Smooth muscle cell (in vitro differentiated cells): Measurements from ENCODE around the gene BBS7. TPM values are rescaled to one million over a fixed set of nuclear protein-coding genes. Genes with fewer than 3 reads are reported as not detected.

Source experiments
- DNase-seq: peaks from one replicate; lab custom pipeline; 2025; ENCODE audit not compliant: unreplicated experiment; lab: John Stamatoyannopoulos, UW
- H2AFZ ChIP-seq: fragments of 200-600 bp; sonication (generic); 2 replicates; pipeline ENCODE4 v1.6.0; 2016; ENCODE audit warnings: antibody characterized with exemption, low read depth, mild to moderate bottlenecking
- H3F3A ChIP-seq: fragments of 200-600 bp; sonication (generic); 2 replicates; pipeline ENCODE4 v1.6.0; 2017; ENCODE audit warnings: antibody characterized with exemption, low read depth
- H3K27ac ChIP-seq: fragments of 200-600 bp; sonication (generic); 2 replicates; pipeline ENCODE4 v1.5.1; 2016; ENCODE audit warnings: low read depth, mild to moderate bottlenecking
- H3K27me3 ChIP-seq: fragments of 200-600 bp; sonication (generic); 2 replicates; pipeline ENCODE4 v1.6.1; 2016; ENCODE audit warnings: low read depth, mild to moderate bottlenecking
- H3K36me3 ChIP-seq: fragments of 200-600 bp; sonication (generic); 2 replicates; pipeline ENCODE4 v1.5.1; 2016; ENCODE audit warnings: low read depth
- H3K4me1 ChIP-seq: fragments of 200-600 bp; sonication (generic); 2 replicates; pipeline ENCODE4 v1.5.1; 2016; ENCODE audit warnings: low read depth
- H3K4me2 ChIP-seq: fragments of 200-600 bp; sonication (generic); 2 replicates; pipeline ENCODE4 v1.6.0; 2016; ENCODE audit warnings: mild to moderate bottlenecking
- H3K4me3 ChIP-seq: fragments of 200-600 bp; sonication (generic); 2 replicates; pipeline ENCODE4 v1.5.1; 2016; ENCODE audit warnings: mild to moderate bottlenecking
- H3K79me2 ChIP-seq: fragments of 200-600 bp; sonication (generic); 2 replicates; pipeline ENCODE4 v1.6.0; 2016; ENCODE audit warnings: low read depth, mild to moderate bottlenecking
- H3K9ac ChIP-seq: fragments of 200-600 bp; sonication (generic); 2 replicates; pipeline ENCODE4 v1.6.0; 2016; ENCODE audit warnings: low read depth
- H3K9me3 ChIP-seq: fragments of 200-600 bp; sonication (generic); replicated peaks from 2 replicates; pipeline ENCODE4 v1.5.1; 2016; ENCODE audit warnings: low read depth
- H4K20me1 ChIP-seq: fragments of 200-600 bp; sonication (generic); 2 replicates; pipeline ENCODE4 v1.6.0; 2016; ENCODE audit warnings: low read depth
- whole genome bisulfite sequencing: methylation state at CpG from one replicate; pipeline ENCODE4 v1.1.7; 2016; ENCODE audit warnings: low lambda C conversion rate; 5-methylcytosine and 5-hydroxymethylcytosine counted together
- polyA plus RNA-seq: library from polyadenylated mRNA; unstranded; fragments of >200 nt; fragmentation: Nextera tagmentation; extraction: Ambion mirVana; gene quantifications from 2 replicates; pipeline ENCODE4 v1.2.1, GENCODE V29; 2016
- total RNA-seq: library from RNA; depleted of rRNA; stranded (reverse); fragments of >200 nt; gene quantifications from 2 replicates; pipeline ENCODE4 v1.2.3, GENCODE V29; 2014
- TF ChIP-seq, protein P1 (sequence below): fragments of 200-600 bp; sonication (generic); IDR thresholded peaks from 2 replicates; pipeline ENCODE4 v1.5.1; 2017; ENCODE audit warnings: borderline replicate concordance, mild to moderate bottlenecking, antibody characterized with exemption; ENCODE audit not compliant: insufficient read depth, poor library complexity, severe bottlenecking

Gene BBS7
- total and polyA plus RNA-seq, 2 experiments from 2014 or later: 16.7 to 17.7 TPM

GRCh38 chr4:121801715-121802075 is 68.6 kb downstream of the BBS7 start:
- H2AFZ ChIP-seq: peak overlapping the region; percentile 100

GRCh38 chr4:121800961-121801714 is 69.1 kb downstream of the BBS7 start, which contains the start of gene EXOSC9:
TSS of gene EXOSC9 (plus strand) at chr4:121801323. CDS start at chr4:121801425, 102 bp downstream.
- H2AFZ ChIP-seq: peak within 1 kb of the TSS; percentile 100
- peak within 1 kb of the TSS; percentile 86 for H3K27ac ChIP-seq
- H3K27me3 ChIP-seq: no peaks in the 10 kb centered on the region
- peak; percentile 81 for DNase-seq
- peak within 1 kb of the TSS; percentile 91 for H3K4me3 ChIP-seq
- 1% methylated on average over 48 of the region's 48 CpGs for WGBS
- no peaks in the 10 kb centered on the region for H4K20me1 ChIP-seq
- H3K79me2 ChIP-seq: peaks cover 14% of the 10 kb centered on the region
- peaks cover 18% of the 10 kb centered on the region for H3K36me3 ChIP-seq
- TF ChIP-seq, protein P1, sequence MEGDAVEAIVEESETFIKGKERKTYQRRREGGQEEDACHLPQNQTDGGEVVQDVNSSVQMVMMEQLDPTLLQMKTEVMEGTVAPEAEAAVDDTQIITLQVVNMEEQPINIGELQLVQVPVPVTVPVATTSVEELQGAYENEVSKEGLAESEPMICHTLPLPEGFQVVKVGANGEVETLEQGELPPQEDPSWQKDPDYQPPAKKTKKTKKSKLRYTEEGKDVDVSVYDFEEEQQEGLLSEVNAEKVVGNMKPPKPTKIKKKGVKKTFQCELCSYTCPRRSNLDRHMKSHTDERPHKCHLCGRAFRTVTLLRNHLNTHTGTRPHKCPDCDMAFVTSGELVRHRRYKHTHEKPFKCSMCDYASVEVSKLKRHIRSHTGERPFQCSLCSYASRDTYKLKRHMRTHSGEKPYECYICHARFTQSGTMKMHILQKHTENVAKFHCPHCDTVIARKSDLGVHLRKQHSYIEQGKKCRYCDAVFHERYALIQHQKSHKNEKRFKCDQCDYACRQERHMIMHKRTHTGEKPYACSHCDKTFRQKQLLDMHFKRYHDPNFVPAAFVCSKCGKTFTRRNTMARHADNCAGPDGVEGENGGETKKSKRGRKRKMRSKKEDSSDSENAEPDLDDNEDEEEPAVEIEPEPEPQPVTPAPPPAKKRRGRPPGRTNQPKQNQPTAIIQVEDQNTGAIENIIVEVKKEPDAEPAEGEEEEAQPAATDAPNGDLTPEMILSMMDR: no peak
- peak within 1 kb of the TSS; percentile 91 for H3K4me2 ChIP-seq
- peak within 1 kb of the TSS; percentile 91 for H3K9ac ChIP-seq
- no peaks in the 10 kb centered on the region for H3K9me3 ChIP-seq
- no peaks in the 10 kb centered on the region for H3F3A ChIP-seq
- peaks cover 7% of the 10 kb centered on the region for H3K4me1 ChIP-seq

More at GRCh38 chr4:121801715-121802075, 68.6 kb downstream of the BBS7 start:
- Histone ChIP-seq H4K20me1 (no peaks in the 10 kb centered on the region), H3K4me2 (peak overlapping the region; percentile 91), H3K4me1 (peaks cover 7% of the 10 kb centered on the region), H3K79me2 (peaks cover 14% of the 10 kb centered on the region), H3K27me3 (no peaks in the 10 kb centered on the region), H3K9ac (peak overlapping the region; percentile 91), H3K36me3 (peaks cover 18% of the 10 kb centered on the region), H3K4me3 (peak overlapping the region; percentile 91), H3K27ac (peak overlapping the region; percentile 86), H3K9me3 (no peaks in the 10 kb centered on the region), H3F3A (no peaks in the 10 kb centered on the region)
- TF ChIP-seq, protein P1: no peak
- WGBS: 21% methylated on average over 4 of the region's 4 CpGs
- no peak for DNase-seq

DNA sequence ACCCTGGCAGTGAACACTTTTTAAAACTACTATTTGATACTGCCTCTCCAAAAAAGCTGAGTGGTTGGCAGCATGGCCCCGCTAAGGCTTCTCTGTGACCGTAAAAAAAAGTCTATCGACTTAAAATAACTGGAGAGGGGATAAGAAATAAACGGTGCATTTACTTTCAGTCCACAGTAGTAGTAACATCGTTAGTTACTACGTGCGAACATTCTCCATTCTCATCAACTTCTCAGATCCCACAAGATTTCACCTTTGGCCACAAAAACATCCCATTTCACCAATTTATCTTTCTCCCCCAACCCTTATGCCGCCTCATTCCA is 69.7 kb downstream of the BBS7 start:
- H3F3A ChIP-seq: no peaks in the 10 kb centered on the region
- peaks cover 7% of the 10 kb centered on the region for H3K4me1 ChIP-seq
- H3K9me3 ChIP-seq: no peaks in the 10 kb centered on the region
- H3K79me2 ChIP-seq: peaks cover 14% of the 10 kb centered on the region
- TF ChIP-seq, protein P1: no peak
- peaks cover 18% of the 10 kb centered on the region for H3K36me3 ChIP-seq
- 79% methylated on average over 8 of the region's 8 CpGs for WGBS
- H2AFZ ChIP-seq: peak overlapping the region; percentile 100
- no peak for DNase-seq
- peak overlapping the region; percentile 86 for H3K27ac ChIP-seq
- H3K4me2 ChIP-seq: peak overlapping the region; percentile 91
- H3K9ac ChIP-seq: peak overlapping the region; percentile 91
- no peaks in the 10 kb centered on the region for H4K20me1 ChIP-seq
- peak overlapping the region; percentile 91 for H3K4me3 ChIP-seq
- no peaks in the 10 kb centered on the region for H3K27me3 ChIP-seq
